Erythroblast (primary cell): Measurements from ENCODE around the gene CACNG3.

Experiments
- GATA1 ChIP-seq: IDR thresholded peaks from 2 replicates; pipeline ENCODE4 v1.6.1; 2011; ENCODE audit warnings: low read depth, mild to moderate bottlenecking, control low read depth, low read length, moderate library complexity
- POLR2A ChIP-seq: IDR thresholded peaks from 2 replicates; pipeline ENCODE4 v1.6.1; 2011; ENCODE audit warnings: mild to moderate bottlenecking, low read length

- TF ChIP-seq POLR2A (no peak), GATA1 (no peak)
Measured at GRCh38 chr16:24253192-24253591, 2.9 kb upstream of the CACNG3 start.
